ENCODE measurements around the gene CHD9.
"Not testable (repeated sequence)": the region's sequence is repeated elsewhere in the genome, so short reads cannot be mapped to it uniquely, and the experiment has no call there.

The CHD9 gene

DNA sequence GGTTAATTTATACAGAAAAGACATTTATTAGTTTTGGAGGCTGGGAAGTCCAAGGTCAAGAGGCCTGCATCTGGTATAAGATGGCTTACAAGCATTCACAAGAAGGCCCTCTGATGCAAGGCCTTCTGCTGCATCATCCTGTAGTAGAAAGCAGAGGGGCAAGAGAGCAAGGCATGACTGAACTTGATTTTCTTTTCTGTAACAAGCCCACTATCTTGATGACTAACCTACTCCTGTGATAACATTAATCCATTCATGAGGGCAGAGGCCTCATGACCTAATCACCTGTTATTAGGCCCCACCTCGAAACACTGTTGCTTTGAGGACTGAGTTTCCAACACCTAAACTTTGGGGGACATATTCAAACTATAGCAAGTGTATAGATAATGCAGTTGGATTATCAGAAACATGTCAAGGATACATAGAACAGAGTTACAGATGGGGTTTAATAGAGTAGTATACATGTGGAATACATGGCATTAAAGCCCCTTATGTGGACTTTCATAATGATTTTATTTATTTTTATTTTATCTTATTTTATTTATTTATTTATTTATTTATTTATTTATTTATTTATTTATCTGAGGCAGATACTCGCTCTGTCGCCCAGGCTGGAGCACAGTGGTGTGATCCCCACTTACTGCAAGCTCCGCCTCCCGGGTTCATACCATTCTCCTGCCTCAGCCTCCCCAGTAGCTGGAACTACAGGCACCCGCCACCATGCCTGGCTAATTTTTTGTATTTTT lies 88.2 kb downstream of the CHD9 start:
- no peak for DNase-seq

GRCh38 chr16:53147500-53148065 lies 92.8 kb downstream of the CHD9 start:
- no peak for DNase-seq

DNA sequence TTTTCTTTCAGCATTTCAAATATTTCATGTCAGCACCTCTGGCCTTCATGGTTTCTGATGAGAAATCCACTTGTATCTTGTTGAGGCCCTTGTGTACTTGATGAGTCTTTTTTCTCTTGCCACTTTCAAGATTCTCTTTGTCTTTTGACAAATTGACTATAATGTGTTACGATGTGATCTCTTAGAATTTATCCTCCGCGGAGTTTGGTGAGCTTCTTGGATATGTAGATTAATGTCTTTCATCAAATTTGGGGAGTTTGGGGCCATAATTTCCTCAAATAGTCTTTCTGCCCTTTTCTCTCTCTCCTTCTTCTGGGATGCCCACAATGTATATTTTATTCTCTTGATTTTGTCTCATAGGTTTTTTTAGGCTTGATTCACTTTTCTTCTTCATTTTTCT lies 96.0 kb downstream of the CHD9 start:
- DNase-seq: no peak

GRCh38 chr16:53152329-53152728 lies 97.5 kb downstream of the CHD9 start:
- DNase-seq: no peak

- DNase-seq: no peak
Measured at GRCh38 chr16:53153130-53153529, 98.3 kb downstream of the CHD9 start.

GRCh38 chr16:53154513-53154912 lies 99.7 kb downstream of the CHD9 start:
- no peak for DNase-seq

- DNase-seq: no peak
Measured at GRCh38 chr16:53156516-53156915, 101.7 kb downstream of the CHD9 start.

DNA sequence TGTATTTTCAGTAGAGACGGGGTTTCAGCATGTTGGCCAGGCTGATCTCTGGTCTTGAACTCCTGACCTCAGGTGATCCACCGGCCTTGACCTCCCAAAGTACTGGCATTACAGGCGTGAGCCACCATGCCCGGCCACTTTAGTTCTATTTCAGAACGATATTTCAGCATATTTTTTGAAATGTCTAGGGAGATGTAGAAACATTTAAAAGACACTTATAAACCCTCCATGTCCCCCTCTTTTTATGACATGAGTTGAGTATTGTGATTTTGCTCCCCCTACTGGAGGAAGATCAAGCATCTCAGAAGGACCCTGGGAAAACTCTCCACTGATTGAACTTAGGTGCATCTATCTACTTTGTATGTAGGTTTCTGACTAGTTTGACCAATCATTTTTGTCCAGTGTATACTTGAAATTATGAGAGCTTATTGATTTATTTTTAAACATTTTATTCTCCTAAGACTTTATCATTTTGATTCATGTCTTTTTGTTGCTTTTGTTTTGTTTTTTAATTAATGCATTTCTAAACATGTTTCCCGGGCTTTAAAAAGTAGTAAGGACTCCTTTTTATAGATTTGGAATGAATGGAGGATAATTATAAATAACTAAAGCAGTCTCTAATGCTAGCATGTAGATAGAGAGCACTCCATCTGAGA lies 105.1 kb downstream of the CHD9 start:
- DNase-seq: no peak

- DNase-seq: no peak
Measured at GRCh38 chr16:53166099-53166498, 111.3 kb downstream of the CHD9 start.

DNA sequence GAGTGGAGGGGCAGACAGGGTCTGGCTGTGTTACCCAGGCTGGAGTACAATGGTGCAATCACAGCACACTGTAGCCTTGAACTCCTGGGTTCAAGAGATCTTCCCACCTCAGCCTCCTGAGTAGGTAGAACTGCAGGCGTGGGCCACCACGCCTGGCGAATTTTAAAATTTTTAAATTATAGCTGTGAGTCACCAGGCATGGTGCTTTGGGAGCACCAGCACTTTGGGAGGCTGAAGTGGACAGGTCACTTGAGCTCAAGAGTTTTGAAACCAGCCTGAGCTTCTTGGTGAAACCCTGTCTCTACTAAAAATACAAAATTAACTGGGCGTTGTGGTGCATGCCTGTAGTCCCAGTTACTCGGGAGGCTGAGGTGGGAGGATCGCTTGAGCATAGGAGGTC lies 114.0 kb downstream of the CHD9 start:
- no peak for DNase-seq

- no peak for DNase-seq
Measured at GRCh38 chr16:53172517-53172916, 117.7 kb downstream of the CHD9 start.

GRCh38 chr16:53175118-53175517 lies 120.3 kb downstream of the CHD9 start:
- no peak for DNase-seq

- DNase-seq: no peak
Measured at GRCh38 chr16:53176434-53176833, 121.6 kb downstream of the CHD9 start.

GRCh38 chr16:53183442-53183841 lies 128.7 kb downstream of the CHD9 start:
- no peak for DNase-seq

- not testable (repeated sequence) for DNase-seq
Measured at GRCh38 chr16:53185741-53186140, 130.9 kb downstream of the CHD9 start.

GRCh38 chr16:53187775-53188174 lies 133.0 kb downstream of the CHD9 start:
- no peak for DNase-seq

DNA sequence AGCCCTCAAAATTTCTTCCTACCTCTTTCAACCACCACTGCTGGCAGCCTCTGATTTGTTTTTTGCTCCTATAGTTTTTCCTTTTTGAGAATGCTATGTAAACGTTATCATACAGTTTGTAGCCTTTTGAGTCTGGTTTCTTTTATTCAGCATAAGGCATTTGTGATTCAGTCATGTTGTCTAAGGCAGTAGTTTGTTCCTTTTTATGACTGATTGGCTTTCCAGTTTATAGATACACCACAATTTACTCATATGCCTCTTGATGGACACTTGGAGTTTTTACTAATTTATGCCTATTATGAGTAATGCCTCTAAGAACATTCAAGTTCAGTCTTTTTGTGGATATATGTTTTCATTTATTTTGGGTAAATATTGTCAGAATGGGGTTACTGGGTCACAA lies 136.6 kb downstream of the CHD9 start:
- no peak for DNase-seq

DNA sequence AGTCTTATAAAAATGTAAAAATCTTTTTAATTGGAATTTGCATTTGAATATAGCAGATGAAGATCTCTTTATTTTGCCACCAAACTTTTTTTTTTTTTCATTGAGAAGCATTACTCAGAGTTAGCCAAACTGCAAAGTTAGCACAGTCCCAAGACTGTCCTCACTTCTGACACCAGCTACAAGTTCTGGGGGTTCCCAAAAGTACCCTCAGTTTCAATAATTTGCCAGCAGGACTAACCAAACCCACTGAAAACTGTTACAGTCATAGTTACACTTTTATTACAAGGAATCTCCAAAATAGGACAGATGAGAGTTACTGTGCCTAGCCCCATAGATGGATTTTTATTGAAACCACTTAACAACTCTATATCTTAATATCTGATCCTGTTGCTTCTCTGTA lies 144.1 kb downstream of the CHD9 start:
- no peak for DNase-seq

DNA sequence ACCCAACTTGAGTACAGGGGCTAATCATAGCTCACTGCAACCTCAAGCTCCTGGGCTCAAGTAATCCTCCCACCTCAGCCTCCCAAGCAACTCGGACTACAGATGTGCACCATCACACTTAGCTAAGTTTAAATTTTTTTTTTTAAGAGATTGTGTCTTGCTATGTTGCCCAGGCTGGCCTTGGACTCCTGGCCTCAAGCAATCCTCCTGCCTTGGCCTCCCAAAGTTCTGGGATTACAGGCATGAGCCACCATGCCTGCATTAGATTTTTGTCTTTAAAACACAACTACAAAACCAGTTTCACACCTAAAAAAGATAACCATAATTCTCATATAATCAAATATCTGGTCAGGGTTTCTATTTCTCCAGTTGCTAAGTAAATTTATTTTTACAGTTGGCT lies 147.1 kb downstream of the CHD9 start:
- no peak for DNase-seq

- no peak for DNase-seq
Measured at GRCh38 chr16:53202398-53202797, 147.6 kb downstream of the CHD9 start.

DNA sequence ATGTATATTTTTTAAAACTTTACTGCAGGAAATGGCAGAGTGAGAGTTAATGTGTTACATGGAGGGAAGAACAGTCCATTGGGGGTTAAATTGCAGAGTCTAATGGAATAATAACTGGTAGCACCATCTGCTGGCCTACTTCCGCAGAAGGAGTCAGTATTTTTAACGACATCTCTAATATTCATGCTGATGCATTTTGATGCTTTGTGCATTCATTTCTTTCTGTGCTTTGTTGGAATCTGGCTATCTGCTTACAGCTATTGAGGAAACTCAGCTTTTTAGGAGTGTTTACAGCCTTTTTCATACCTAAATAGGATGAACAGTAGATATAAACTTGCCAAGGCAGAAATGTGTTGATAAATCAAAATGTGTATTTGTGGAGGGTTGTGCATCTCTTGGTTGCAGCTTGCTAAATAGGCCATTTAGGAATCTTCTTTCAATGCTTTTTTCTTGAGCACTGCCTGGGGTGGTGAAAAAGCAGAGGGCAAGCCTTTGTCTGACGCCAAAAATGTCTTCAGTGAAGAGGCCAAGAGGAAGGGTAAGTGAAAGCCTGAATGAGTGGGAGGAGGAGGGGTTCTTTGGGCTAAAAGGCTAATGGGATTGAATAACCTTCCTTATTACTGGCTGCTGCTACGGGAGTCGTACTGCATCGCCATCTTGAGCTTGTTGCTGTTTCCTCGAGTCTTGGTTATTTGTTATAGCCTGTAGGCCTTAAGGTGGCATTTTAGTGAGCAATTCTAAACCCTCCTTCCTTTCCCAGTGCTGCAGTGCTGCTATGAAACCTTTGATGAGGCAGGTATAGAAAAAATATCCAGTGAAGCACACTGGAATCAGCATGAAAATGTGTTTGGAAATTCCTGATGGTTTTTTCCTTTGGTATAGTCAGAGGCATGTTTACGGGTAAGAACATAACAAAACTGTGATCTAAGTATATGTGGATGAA lies 153.3 kb downstream of the CHD9 start:
- DNase-seq: no peak

DNA sequence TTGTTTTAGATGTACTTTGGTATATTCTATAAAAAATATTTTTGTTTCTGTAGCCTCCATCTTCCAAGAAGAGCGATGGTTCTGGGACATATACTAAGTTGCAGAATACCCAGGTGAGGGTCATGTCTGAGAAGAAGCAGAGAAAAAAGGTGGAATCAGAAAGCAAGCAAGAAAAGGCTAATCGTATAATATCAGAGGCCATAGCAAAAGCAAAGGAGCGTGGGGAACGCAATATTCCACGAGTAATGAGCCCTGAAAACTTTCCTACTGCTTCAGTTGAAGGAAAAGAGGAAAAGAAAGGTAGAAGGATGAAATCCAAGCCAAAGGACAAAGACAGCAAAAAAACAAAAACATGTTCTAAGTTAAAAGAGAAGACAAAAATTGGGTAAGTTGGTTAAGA lies 154.6 kb downstream of the CHD9 start:
- no peak for DNase-seq

DNA sequence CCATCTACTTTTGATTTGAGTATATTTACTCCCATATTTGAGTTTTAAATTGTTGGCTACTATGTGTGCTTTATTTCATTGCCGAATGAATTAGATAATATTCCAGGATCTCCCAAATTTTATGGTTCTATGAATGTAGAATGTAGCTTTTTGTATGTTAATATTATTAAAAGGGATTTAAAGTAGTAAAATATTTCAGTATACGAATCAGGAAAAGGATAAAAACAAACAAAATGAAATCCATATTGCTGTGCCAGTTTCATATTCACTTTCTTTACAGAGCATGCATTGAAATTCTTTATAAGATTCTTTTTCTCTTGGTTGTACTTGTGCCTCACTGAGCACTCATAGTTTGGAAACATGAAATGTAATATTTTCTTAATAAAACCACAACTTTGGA lies 155.1 kb downstream of the CHD9 start:
- no peak for DNase-seq

Data from activated naive CD4-positive, alpha-beta T cell (primary cell).